ENCODE results near the gene DOLPP1.

The DOLPP1 gene

GRCh38 chr9:129109537-129109903, 28.6 kb downstream of the DOLPP1 start:
- Histone ChIP-seq H3K18ac (ENCODE audit: low read length) (no peak overlapping the region), H3K79me1 (ENCODE audit: low read length) (peaks cover 16% of the 10 kb centered on the region), H4K8ac (ENCODE audit: low read depth, low read length) (no peak overlapping the region), H3K27me3 (ENCODE audit: insufficient read depth, low read length) (peaks cover 6% of the 10 kb centered on the region), H3K9me3 (ENCODE audit: insufficient read depth, low read depth, low read length) (no peaks in the 10 kb centered on the region), H3K4ac (ENCODE audit: low read depth, low read length) (no peak overlapping the region), H3K27ac (ENCODE audit: low read depth, low read length) (no peak overlapping the region), H2BK120ac (ENCODE audit: insufficient read depth, low read length, poor library complexity) (no peak overlapping the region), H2AK5ac (ENCODE audit: low read length) (no peak overlapping the region), H3K4me1 (ENCODE audit: control insufficient read depth in 1 of 2, insufficient read depth in 2 of 2, low read length in 2 of 2) (peaks cover 7 to 9% of the 10 kb centered on the region in 2 experiments), H4K12ac (ENCODE audit: low read depth, low read length) (no peak overlapping the region), H3K23ac (ENCODE audit: low read length) (no peak overlapping the region), H2BK5ac (ENCODE audit: low read depth, low read length, poor library complexity) (no peak overlapping the region), H3K9ac (ENCODE audit: low read length) (no peak overlapping the region), H3K4me3 (ENCODE audit: low read depth, low read length) (no peak overlapping the region), H3K4me2 (ENCODE audit: low read length) (no peak overlapping the region), H3K14ac (ENCODE audit: low read length) (no peak overlapping the region), H4K91ac (ENCODE audit: low read depth, low read length) (no peak overlapping the region), H3K79me2 (ENCODE audit: control insufficient read depth, insufficient read depth, low read length, poor library complexity) (peaks cover 14% of the 10 kb centered on the region), H2BK12ac (ENCODE audit: low read length) (no peak overlapping the region), H3K36me3 (ENCODE audit: control insufficient read depth in 1 of 2, insufficient read depth in 2 of 2, low read length in 2 of 2) (peaks cover 0 to 3% of the 10 kb centered on the region in 2 experiments), H2AFZ (ENCODE audit: insufficient read depth, low read length, poor library complexity) (no peak overlapping the region)
- peak; percentile 91 to 92 for DNase-seq
- no CpG with 5 or more reads among the region's 7 CpGs for WGBS (ENCODE audit: extremely low coverage, insufficient coverage, insufficient read length)

- Histone ChIP-seq H3K4me2 (ENCODE audit: low read length) (peak overlapping the region; percentile 91), H3K9me3 (ENCODE audit: insufficient read depth, low read depth, low read length) (no peaks in the 10 kb centered on the region), H4K8ac (ENCODE audit: low read depth, low read length) (peak overlapping the region; percentile 86), H3K14ac (ENCODE audit: low read length) (peak overlapping the region; percentile 62), H3K4me1 (ENCODE audit: control insufficient read depth in 1 of 2, insufficient read depth in 2 of 2, low read length in 2 of 2) (peaks cover 7 to 9% of the 10 kb centered on the region in 2 experiments), H3K4me3 (ENCODE audit: low read depth, low read length) (peak overlapping the region; percentile 77), H2AK5ac (ENCODE audit: low read length) (no peak overlapping the region), H3K4ac (ENCODE audit: low read depth, low read length) (peak overlapping the region; percentile 5), H2BK5ac (ENCODE audit: low read depth, low read length, poor library complexity) (no peak overlapping the region), H3K36me3 (ENCODE audit: control insufficient read depth in 1 of 2, insufficient read depth in 2 of 2, low read length in 2 of 2) (peaks cover 0 to 3% of the 10 kb centered on the region in 2 experiments), H2BK12ac (ENCODE audit: low read length) (no peak overlapping the region), H2AFZ (ENCODE audit: insufficient read depth, low read length, poor library complexity) (peak overlapping the region; percentile 75), H3K79me1 (ENCODE audit: low read length) (peaks cover 16% of the 10 kb centered on the region), H4K12ac (ENCODE audit: low read depth, low read length) (peak overlapping the region; percentile 1), H3K79me2 (ENCODE audit: control insufficient read depth, insufficient read depth, low read length, poor library complexity) (peaks cover 14% of the 10 kb centered on the region), H3K18ac (ENCODE audit: low read length) (peak overlapping the region; percentile 31), H2BK120ac (ENCODE audit: insufficient read depth, low read length, poor library complexity) (no peak overlapping the region), H3K9ac (ENCODE audit: low read length) (peak overlapping the region; percentile 68), H3K27me3 (ENCODE audit: insufficient read depth, low read length) (peaks cover 6% of the 10 kb centered on the region), H3K27ac (ENCODE audit: low read depth, low read length) (no peak overlapping the region), H3K23ac (ENCODE audit: low read length) (no peak overlapping the region), H4K91ac (ENCODE audit: low read depth, low read length) (peak overlapping the region; percentile 41)
- no CpG with 5 or more reads among the region's 64 CpGs for WGBS (ENCODE audit: extremely low coverage, insufficient coverage, insufficient read length)
- peak; percentile 48 to 60 for DNase-seq
Observed at GRCh38 chr9:129109952-129110739, 29.2 kb downstream of the DOLPP1 start.

- peak within 1 kb of the TSS; percentile 99 for H3K18ac ChIP-seq (ENCODE audit: low read length)
- H4K8ac ChIP-seq (ENCODE audit: low read depth, low read length) = peak within 1 kb of the TSS; percentile 98
- DNase-seq = peak; percentile 93 to 97
- H2AFZ ChIP-seq (ENCODE audit: insufficient read depth, low read length, poor library complexity) = peak within 1 kb of the TSS; percentile 96
- H3K79me1 ChIP-seq (ENCODE audit: low read length) = peaks cover 16% of the 10 kb centered on the region
- H2BK120ac ChIP-seq (ENCODE audit: insufficient read depth, low read length, poor library complexity) = peak within 1 kb of the TSS; percentile 74
- H3K14ac ChIP-seq (ENCODE audit: low read length) = peak within 1 kb of the TSS; percentile 99
- no CpG with 5 or more reads among the region's 77 CpGs for WGBS (ENCODE audit: extremely low coverage, insufficient coverage, insufficient read length)
- H4K91ac ChIP-seq (ENCODE audit: low read depth, low read length) = peak within 1 kb of the TSS; percentile 96
- no peak within 1 kb of the TSS for H3K23ac ChIP-seq (ENCODE audit: low read length)
- H2AK5ac ChIP-seq (ENCODE audit: low read length) = peak within 1 kb of the TSS; percentile 93
- H3K36me3 ChIP-seq (ENCODE audit: control insufficient read depth in 1 of 2, insufficient read depth in 2 of 2, low read length in 2 of 2) = peaks cover 2 to 3% of the 10 kb centered on the region in 2 experiments
- H4K12ac ChIP-seq (ENCODE audit: low read depth, low read length) = peak within 1 kb of the TSS; percentile 99
- H3K9me3 ChIP-seq (ENCODE audit: insufficient read depth, low read depth, low read length) = no peaks in the 10 kb centered on the region
- H2BK12ac ChIP-seq (ENCODE audit: low read length) = peak within 1 kb of the TSS; percentile 43
- H3K4me3 ChIP-seq (ENCODE audit: low read depth, low read length) = peak within 1 kb of the TSS; percentile 90
- peak within 1 kb of the TSS; percentile 94 for H3K4ac ChIP-seq (ENCODE audit: low read depth, low read length)
- peak within 1 kb of the TSS; percentile 94 for H3K27ac ChIP-seq (ENCODE audit: low read depth, low read length)
- H3K79me2 ChIP-seq (ENCODE audit: control insufficient read depth, insufficient read depth, low read length, poor library complexity) = peaks cover 14% of the 10 kb centered on the region
- peak within 1 kb of the TSS; percentile 98 for H2BK5ac ChIP-seq (ENCODE audit: low read depth, low read length, poor library complexity)
- H3K27me3 ChIP-seq (ENCODE audit: insufficient read depth, low read length) = peaks cover 6% of the 10 kb centered on the region
- H3K4me2 ChIP-seq (ENCODE audit: low read length) = peak within 1 kb of the TSS; percentile 94
- peak within 1 kb of the TSS; percentile 80 for H3K9ac ChIP-seq (ENCODE audit: low read length)
- peaks cover 7 to 9% of the 10 kb centered on the region in 2 experiments for H3K4me1 ChIP-seq (ENCODE audit: control insufficient read depth in 1 of 2, insufficient read depth in 2 of 2, low read length in 2 of 2)
Observed at GRCh38 chr9:129110740-129111527, 30.0 kb downstream of the DOLPP1 start, which contains the start of the genes CRAT and PTPA. CRAT (minus strand) TSS chr9:129110793; CDS start chr9:129110509, 284 bp downstream. PTPA (plus strand) TSS chr9:129111415; CDS start chr9:129111601, 186 bp downstream.

GRCh38 chr9:129111528-129112151, 30.7 kb downstream of the DOLPP1 start:
- Histone ChIP-seq H3K4me3 (ENCODE audit: low read depth, low read length) (peak overlapping the region; percentile 90), H2AK5ac (ENCODE audit: low read length) (peak overlapping the region; percentile 57), H2AFZ (ENCODE audit: insufficient read depth, low read length, poor library complexity) (peak overlapping the region; percentile 96), H4K12ac (ENCODE audit: low read depth, low read length) (peak overlapping the region; percentile 99), H2BK5ac (ENCODE audit: low read depth, low read length, poor library complexity) (peak overlapping the region; percentile 98), H3K4me1 (ENCODE audit: control insufficient read depth in 1 of 2, insufficient read depth in 2 of 2, low read length in 2 of 2) (peaks cover 7 to 9% of the 10 kb centered on the region in 2 experiments), H4K8ac (ENCODE audit: low read depth, low read length) (peak overlapping the region; percentile 98), H3K14ac (ENCODE audit: low read length) (peak overlapping the region; percentile 99), H3K27ac (ENCODE audit: low read depth, low read length) (peak overlapping the region; percentile 94), H3K27me3 (ENCODE audit: insufficient read depth, low read length) (peaks cover 6% of the 10 kb centered on the region), H3K23ac (ENCODE audit: low read length) (no peak overlapping the region), H3K4ac (ENCODE audit: low read depth, low read length) (peak overlapping the region; percentile 94), H3K9ac (ENCODE audit: low read length) (peak overlapping the region; percentile 80), H3K9me3 (ENCODE audit: insufficient read depth, low read depth, low read length) (no peaks in the 10 kb centered on the region), H2BK12ac (ENCODE audit: low read length) (peak overlapping the region; percentile 43), H2BK120ac (ENCODE audit: insufficient read depth, low read length, poor library complexity) (peak overlapping the region; percentile 55), H3K4me2 (ENCODE audit: low read length) (peak overlapping the region; percentile 94), H3K18ac (ENCODE audit: low read length) (peak overlapping the region; percentile 99), H3K79me2 (ENCODE audit: control insufficient read depth, insufficient read depth, low read length, poor library complexity) (peaks cover 14% of the 10 kb centered on the region), H4K91ac (ENCODE audit: low read depth, low read length) (peak overlapping the region; percentile 96), H3K79me1 (ENCODE audit: low read length) (peaks cover 16% of the 10 kb centered on the region), H3K36me3 (ENCODE audit: control insufficient read depth in 1 of 2, insufficient read depth in 2 of 2, low read length in 2 of 2) (peaks cover 2 to 3% of the 10 kb centered on the region in 2 experiments)
- DNase-seq = no peak
- no CpG with 5 or more reads among the region's 37 CpGs for WGBS (ENCODE audit: extremely low coverage, insufficient coverage, insufficient read length)
